ENCODE measurements around the gene RECK. TPM values are rescaled to one million over a fixed set of nuclear protein-coding genes. Genes with fewer than 3 reads are reported as not detected.

The RECK gene
- total and polyA plus RNA-seq, 2 experiments from 2014 or later, result 8.1 to 11.6 TPM

DNA sequence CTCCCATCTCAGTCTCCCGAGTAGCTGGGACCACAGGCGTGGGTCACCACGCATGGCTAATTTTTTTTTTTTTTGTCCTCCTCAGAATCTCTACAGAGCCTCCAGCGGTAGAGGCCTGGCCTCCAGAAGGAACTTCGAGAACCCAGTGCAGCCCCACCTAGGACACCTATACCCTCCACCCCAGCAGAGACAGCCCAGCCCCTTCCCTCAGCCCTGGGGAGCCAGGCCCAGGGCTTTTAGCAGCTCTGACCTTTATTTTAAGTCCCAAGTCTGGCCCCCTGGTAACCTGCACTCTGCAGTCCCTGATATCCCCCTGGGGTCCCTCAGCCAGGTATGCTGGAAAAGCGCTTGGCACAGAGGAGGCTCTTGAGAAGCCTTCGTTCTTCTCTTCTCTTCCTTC lies 105.0 kb downstream of the RECK start:
- peaks cover 26% of the 10 kb centered on the region for H3K27me3 Mint-ChIP-seq (ENCODE audit: insufficient read depth, low read depth, poor library complexity)
- H3K27ac Mint-ChIP-seq, result no peak overlapping the region
- no peak overlapping the region for H3K4me3 ChIP-seq

DNA sequence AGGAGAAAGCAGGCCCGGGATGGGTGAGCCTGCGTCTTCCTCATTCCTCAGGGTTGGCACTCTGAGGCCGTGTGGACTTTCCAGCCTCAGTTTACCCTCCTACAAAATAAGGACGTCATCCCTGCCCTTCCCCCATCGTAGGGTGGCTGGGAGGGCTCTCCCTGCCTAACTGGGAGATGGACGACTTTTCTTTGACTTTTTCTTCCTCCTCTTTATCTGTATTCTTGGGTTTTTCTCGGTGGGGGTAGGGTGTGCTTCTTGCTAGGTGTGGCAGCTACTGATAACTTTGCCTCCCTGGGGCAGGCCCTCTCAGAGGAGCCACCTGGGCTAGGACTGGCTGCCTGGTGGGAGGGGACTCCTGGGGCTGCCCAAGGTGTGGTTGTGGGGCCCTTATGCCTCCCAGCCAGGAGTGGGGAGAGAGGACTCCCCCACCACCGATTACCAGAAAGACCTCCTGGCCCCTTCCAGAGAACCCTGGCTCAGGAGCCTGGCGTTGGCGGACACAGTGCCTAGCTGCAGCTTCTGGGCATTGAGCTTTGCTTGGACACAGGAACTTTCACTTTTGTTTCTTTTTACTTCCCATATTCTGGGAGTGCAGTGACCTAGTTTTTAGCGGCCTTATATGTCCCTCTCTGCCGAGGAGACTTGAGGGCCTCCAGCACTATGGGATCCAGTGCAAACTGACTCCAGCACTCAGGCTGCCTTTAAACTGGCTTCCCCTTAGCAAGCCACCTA lies 106.0 kb downstream of the RECK start:
- Mint-ChIP-seq H3K27me3 (ENCODE audit: insufficient read depth, low read depth, poor library complexity) (peaks cover 19% of the 10 kb centered on the region), H3K36me3 (ENCODE audit: low read depth) (peaks cover 14% of the 10 kb centered on the region), H3K4me3 (no peak overlapping the region), H3K9me3 (peaks cover 18% of the 10 kb centered on the region), H3K27ac (no peak overlapping the region), H3K4me1 (peaks cover 9% of the 10 kb centered on the region)
- Histone ChIP-seq H3K4me1 (ENCODE audit: insufficient read depth) (0 out of 2 replicates have a peak, but pooled peaks cover 4% of the 10 kb centered on the region), H3K36me3 (ENCODE audit: insufficient read depth) (no peaks in the 10 kb centered on the region), H3F3A (replicated peaks; ENCODE audit: low read depth) (no peaks in the 10 kb centered on the region), H4K20me1 (replicated peaks; ENCODE audit: insufficient read depth) (peaks cover 4% of the 10 kb centered on the region; the same call in 1 of the 2 replicates), H3K79me2 (replicated peaks; ENCODE audit: insufficient read depth) (no peaks in the 10 kb centered on the region), H3K4me3 (no peak overlapping the region), H3K4me2 (no peak overlapping the region), H3K27me3 (ENCODE audit: insufficient read depth) (peaks cover 26% of the 10 kb centered on the region), H3K27ac (ENCODE audit: low read depth) (no peak overlapping the region), H2AFZ (no peak overlapping the region), H3K9me2 (ENCODE audit: insufficient read depth) (0 out of 2 replicates have a peak, but pooled peaks cover 3% of the 10 kb centered on the region)
- DNase-seq (ENCODE audit: low spot score) (no peak), ATAC-seq (no peak)
- TF ChIP-seq NANOG (IDR thresholded peaks at IDR 0.05; ENCODE audit: borderline replicate concordance), result no peak
- TF ChIP-seq EZH2 (IDR thresholded peaks at IDR 0.05; ENCODE audit: low read depth, unreplicated experiment), result no peak
- no peak for TF ChIP-seq JUNB (IDR thresholded peaks at IDR 0.05; ENCODE audit: unreplicated experiment)
- TF ChIP-seq, protein P1, sequence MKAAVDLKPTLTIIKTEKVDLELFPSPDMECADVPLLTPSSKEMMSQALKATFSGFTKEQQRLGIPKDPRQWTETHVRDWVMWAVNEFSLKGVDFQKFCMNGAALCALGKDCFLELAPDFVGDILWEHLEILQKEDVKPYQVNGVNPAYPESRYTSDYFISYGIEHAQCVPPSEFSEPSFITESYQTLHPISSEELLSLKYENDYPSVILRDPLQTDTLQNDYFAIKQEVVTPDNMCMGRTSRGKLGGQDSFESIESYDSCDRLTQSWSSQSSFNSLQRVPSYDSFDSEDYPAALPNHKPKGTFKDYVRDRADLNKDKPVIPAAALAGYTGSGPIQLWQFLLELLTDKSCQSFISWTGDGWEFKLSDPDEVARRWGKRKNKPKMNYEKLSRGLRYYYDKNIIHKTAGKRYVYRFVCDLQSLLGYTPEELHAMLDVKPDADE (IDR thresholded peaks at IDR 0.05), result no peak
- no peak for TF ChIP-seq ZNF114 (CRISPR knock-in tag; IDR thresholded peaks at IDR 0.05)
- no peak for TF ChIP-seq CREB1 (CRISPR knock-in tag; IDR thresholded peaks at IDR 0.05; ENCODE audit: low read depth)

More for the DNA sequence above, 105.0 kb downstream of the RECK start:
- Histone ChIP-seq H3K27ac (ENCODE audit: low read depth) (no peak overlapping the region), H3K27me3 (ENCODE audit: insufficient read depth) (peaks cover 35% of the 10 kb centered on the region), H3K4me1 (ENCODE audit: insufficient read depth) (peaks cover 11% of the 10 kb centered on the region; the same call in 1 of the 2 replicates), H2AFZ (no peak overlapping the region), H3K4me2 (no peak overlapping the region), H4K20me1 (replicated peaks; ENCODE audit: insufficient read depth) (peaks cover 6% of the 10 kb centered on the region; the same call in 1 of the 2 replicates), H3K79me2 (replicated peaks; ENCODE audit: insufficient read depth) (no peaks in the 10 kb centered on the region), H3F3A (replicated peaks; ENCODE audit: low read depth) (no peaks in the 10 kb centered on the region), H3K36me3 (ENCODE audit: insufficient read depth) (no peaks in the 10 kb centered on the region), H3K9me2 (ENCODE audit: insufficient read depth) (0 out of 2 replicates have a peak, but pooled peaks cover 3% of the 10 kb centered on the region)
- H3K4me1 Mint-ChIP-seq, result peaks cover 16% of the 10 kb centered on the region
- DNase-seq (ENCODE audit: low spot score), result no peak
- TF ChIP-seq, protein P2, sequence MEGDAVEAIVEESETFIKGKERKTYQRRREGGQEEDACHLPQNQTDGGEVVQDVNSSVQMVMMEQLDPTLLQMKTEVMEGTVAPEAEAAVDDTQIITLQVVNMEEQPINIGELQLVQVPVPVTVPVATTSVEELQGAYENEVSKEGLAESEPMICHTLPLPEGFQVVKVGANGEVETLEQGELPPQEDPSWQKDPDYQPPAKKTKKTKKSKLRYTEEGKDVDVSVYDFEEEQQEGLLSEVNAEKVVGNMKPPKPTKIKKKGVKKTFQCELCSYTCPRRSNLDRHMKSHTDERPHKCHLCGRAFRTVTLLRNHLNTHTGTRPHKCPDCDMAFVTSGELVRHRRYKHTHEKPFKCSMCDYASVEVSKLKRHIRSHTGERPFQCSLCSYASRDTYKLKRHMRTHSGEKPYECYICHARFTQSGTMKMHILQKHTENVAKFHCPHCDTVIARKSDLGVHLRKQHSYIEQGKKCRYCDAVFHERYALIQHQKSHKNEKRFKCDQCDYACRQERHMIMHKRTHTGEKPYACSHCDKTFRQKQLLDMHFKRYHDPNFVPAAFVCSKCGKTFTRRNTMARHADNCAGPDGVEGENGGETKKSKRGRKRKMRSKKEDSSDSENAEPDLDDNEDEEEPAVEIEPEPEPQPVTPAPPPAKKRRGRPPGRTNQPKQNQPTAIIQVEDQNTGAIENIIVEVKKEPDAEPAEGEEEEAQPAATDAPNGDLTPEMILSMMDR (conservative IDR thresholded peaks at IDR 0.05; ENCODE audit: low read depth in 2 of 2), result no peak
- TF ChIP-seq ZNF331 (CRISPR knock-in tag; IDR thresholded peaks at IDR 0.05; ENCODE audit: low read depth), result no peak
- TF ChIP-seq JUNB (IDR thresholded peaks at IDR 0.05; ENCODE audit: unreplicated experiment), result no peak
- TF ChIP-seq STAT1 (IDR thresholded peaks at IDR 0.05; ENCODE audit: unreplicated experiment), result no peak
- TF ChIP-seq EZH2 (IDR thresholded peaks at IDR 0.05; ENCODE audit: low read depth, unreplicated experiment), result no peak
- TF ChIP-seq NANOG (IDR thresholded peaks at IDR 0.05; ENCODE audit: borderline replicate concordance), result no peak
- no peak for TF ChIP-seq POLR2AphosphoS5 (IDR thresholded peaks at IDR 0.05; ENCODE audit: low read depth)
- H3K36me3 Mint-ChIP-seq (ENCODE audit: low read depth), result peaks cover 14% of the 10 kb centered on the region
- ATAC-seq, result no peak
- H3K4me3 Mint-ChIP-seq, result no peak overlapping the region
- peaks cover 13% of the 10 kb centered on the region for H3K9me3 Mint-ChIP-seq
